KOPT-K1 (cell line): ENCODE results near the gene SLC7A1.

ENCODE experiments used
- H3K27ac ChIP-seq: fragments of 200-600 bp; sonication (generic); 2 replicates; pipeline ENCODE4 v1.5.1; 2016; ENCODE audit warnings: antibody characterized with exemption, mild to moderate bottlenecking, low read depth, low read length; ENCODE audit not compliant: poor library complexity, severe bottlenecking
- H3K36me3 ChIP-seq: fragments of 200-600 bp; sonication (generic); 2 replicates; pipeline ENCODE4 v1.5.1; 2017; ENCODE audit warnings: antibody characterized with exemption, mild to moderate bottlenecking, low read length, moderate library complexity; ENCODE audit not compliant: insufficient read depth
- H3K9me3 ChIP-seq: fragments of 200-600 bp; sonication (generic); 2 replicates; pipeline ENCODE4 v1.5.1; 2017; ENCODE audit warnings: antibody characterized with exemption, low read length, mild to moderate bottlenecking; ENCODE audit not compliant: insufficient read depth, poor library complexity, severe bottlenecking

SLC7A1 gene

GRCh38 chr13:29594303-29594709, 1.2 kb downstream of the SLC7A1 start:
- Histone ChIP-seq H3K36me3 (peaks cover 26% of the 10 kb centered on the region; the same call in 1 of the 2 replicates), H3K27ac (peak overlapping the region; percentile 84), H3K9me3 (no peaks in the 10 kb centered on the region)

- no peak overlapping the region for H3K27ac ChIP-seq
- H3K9me3 ChIP-seq = no peaks in the 10 kb centered on the region
- H3K36me3 ChIP-seq = peaks cover 32% of the 10 kb centered on the region
These were observed 1.7 kb downstream of the SLC7A1 start for GRCh38 chr13:29593605-29594297.

- Histone ChIP-seq H3K27ac (no peak overlapping the region), H3K9me3 (no peaks in the 10 kb centered on the region), H3K36me3 (peaks cover 56% of the 10 kb centered on the region)
These were observed 4.2 kb downstream of the SLC7A1 start for GRCh38 chr13:29591310-29591709.

DNA sequence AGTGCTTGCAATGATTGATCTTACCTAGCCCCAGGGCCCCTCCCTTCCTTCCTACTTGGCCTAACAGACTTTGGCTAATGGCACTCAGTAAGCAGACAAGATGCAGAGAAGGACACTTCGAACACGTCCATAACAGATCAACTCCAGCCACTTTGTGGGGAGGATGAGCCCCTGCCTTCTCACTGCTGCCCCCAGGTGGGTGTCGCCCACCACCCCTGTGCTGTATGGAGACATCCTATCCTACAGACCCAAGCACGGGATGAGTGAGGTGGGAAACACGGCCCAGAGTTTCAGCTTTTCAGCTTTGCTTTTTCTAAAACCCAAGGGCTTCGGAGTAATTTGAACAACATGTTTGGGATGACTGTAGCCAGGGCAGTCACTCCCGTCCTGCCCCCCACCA, 5.5 kb downstream of the SLC7A1 start:
- H3K27ac ChIP-seq = no peak overlapping the region
- no peaks in the 10 kb centered on the region for H3K9me3 ChIP-seq
- peaks cover 56% of the 10 kb centered on the region for H3K36me3 ChIP-seq

DNA sequence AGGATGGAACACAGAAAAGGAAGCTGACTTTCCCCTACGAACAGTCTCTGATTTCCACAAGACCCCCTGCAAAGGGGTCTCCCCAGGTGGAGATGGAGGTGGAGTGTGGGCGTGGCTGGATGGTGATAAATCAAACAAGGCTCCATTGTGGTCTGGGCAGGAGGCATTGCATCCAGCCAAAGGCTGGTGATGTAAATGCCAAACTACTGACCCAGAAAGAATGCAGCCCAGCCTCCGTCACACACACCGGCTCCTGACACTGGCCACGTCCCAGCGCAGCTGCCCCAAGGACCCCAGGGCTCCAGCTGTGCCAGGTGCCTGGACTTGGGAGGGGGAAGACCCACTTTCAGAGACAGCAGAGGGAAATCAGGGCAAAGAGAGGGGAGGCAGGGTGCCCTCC, 6.3 kb downstream of the SLC7A1 start:
- no peaks in the 10 kb centered on the region for H3K9me3 ChIP-seq
- peaks cover 56% of the 10 kb centered on the region for H3K36me3 ChIP-seq
- no peak overlapping the region for H3K27ac ChIP-seq

DNA sequence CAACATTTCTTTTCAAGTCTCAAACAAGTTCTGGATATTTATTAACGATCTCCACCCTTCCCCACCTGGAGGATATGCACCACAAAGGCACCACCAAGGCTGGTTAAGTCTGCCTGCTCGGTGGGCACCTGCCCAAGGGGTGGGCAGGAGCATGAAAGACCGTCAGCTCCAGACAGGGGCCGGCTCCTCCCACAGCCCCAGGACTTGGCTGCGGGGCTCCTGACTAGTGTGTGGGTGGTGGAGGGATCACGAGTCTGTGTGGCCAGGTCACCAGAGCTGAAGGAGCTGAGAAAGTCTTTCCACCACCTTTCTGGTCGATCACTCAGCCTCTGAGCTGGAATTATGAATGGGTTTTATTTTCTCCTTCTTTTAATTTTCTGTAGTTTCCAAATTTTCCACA, 7.8 kb downstream of the SLC7A1 start:
- Histone ChIP-seq H3K36me3 (peaks cover 52% of the 10 kb centered on the region), H3K27ac (no peak overlapping the region)

GRCh38 chr13:29583073-29583785, 12.3 kb downstream of the SLC7A1 start:
- Histone ChIP-seq H3K36me3 (peaks cover 30% of the 10 kb centered on the region), H3K9me3 (no peaks in the 10 kb centered on the region), H3K27ac (no peak overlapping the region)

More for the DNA sequence above, 7.8 kb downstream of the SLC7A1 start:
- H3K9me3 ChIP-seq = no peaks in the 10 kb centered on the region

GRCh38 chr13:29582171-29582570, 13.3 kb downstream of the SLC7A1 start:
- H3K36me3 ChIP-seq = peaks cover 23% of the 10 kb centered on the region

GRCh38 chr13:29581666-29582065, 13.8 kb downstream of the SLC7A1 start:
- Histone ChIP-seq H3K27ac (no peak overlapping the region), H3K9me3 (no peaks in the 10 kb centered on the region), H3K36me3 (peaks cover 23% of the 10 kb centered on the region)

More at GRCh38 chr13:29582171-29582570, 13.3 kb downstream of the SLC7A1 start:
- H3K9me3 ChIP-seq = no peaks in the 10 kb centered on the region
- H3K27ac ChIP-seq = no peak overlapping the region

DNA sequence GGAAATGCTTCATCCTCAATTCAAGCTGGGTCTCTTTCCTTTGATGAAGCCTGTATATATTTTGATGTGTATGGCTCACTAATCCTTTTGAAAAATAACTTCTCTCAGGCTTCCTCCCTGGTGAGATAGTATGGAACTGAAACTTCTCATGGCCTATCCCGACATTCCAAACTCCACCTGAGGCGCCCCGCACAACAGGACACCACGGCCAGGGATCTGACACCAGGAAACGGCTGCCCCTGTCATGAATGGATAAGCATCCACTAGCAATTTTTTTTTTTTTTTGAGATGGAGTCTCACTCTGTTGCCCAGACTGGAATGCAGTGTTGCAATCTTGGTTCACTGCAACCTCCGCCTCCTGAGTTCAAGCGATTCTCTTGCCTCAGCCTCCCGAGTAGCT, 16.4 kb downstream of the SLC7A1 start:
- H3K36me3 ChIP-seq = peaks cover 34% of the 10 kb centered on the region
- no peaks in the 10 kb centered on the region for H3K9me3 ChIP-seq
- H3K27ac ChIP-seq = no peak overlapping the region

DNA sequence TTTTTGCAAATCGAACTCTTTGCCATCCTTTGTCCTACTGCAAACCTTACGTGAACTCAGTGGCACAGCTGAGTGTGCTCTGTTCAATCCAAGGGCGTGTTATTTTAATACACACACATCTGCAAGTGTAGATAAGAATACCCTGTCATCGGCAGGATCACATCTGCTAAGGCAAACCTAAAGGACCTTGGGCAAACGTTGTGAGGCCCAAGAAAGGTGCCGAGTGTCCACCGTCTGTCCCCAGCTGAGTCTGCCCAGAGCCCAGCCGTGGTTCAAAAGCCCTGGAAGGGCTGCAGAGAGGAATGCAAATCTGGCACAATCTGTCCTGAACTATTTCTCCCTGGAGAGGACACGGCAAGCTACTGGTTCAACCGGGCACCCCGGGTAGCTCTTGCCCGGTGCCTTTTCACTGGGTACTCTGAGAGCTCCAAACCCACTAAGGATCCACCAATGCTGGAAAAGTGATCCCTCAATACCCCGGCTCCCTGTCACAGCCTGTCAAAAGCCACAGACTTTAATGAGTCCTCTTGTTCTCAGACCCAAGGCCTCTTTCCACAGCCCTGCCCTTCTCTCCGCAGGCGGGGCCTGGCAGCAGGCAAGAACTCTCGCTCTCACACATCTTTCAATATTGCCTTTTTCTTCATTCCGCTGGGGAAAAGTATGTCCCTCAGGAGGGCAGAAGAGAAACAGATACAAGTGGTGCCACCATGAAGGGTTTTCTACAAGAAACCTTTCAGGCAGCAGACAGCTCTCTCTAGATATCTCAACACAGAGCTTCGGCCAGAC, 17.0 kb downstream of the SLC7A1 start:
- no peaks in the 10 kb centered on the region for H3K9me3 ChIP-seq
- peaks cover 34% of the 10 kb centered on the region for H3K36me3 ChIP-seq
- H3K27ac ChIP-seq = no peak overlapping the region

- Histone ChIP-seq H3K27ac (no peak overlapping the region), H3K9me3 (no peaks in the 10 kb centered on the region), H3K36me3 (peaks cover 34% of the 10 kb centered on the region)
These were observed 18.1 kb downstream of the SLC7A1 start for GRCh38 chr13:29577136-29578051.

GRCh38 chr13:29576581-29576980, 18.9 kb downstream of the SLC7A1 start:
- H3K9me3 ChIP-seq = no peaks in the 10 kb centered on the region
- H3K36me3 ChIP-seq = peaks cover 34% of the 10 kb centered on the region
- H3K27ac ChIP-seq = no peak overlapping the region

DNA sequence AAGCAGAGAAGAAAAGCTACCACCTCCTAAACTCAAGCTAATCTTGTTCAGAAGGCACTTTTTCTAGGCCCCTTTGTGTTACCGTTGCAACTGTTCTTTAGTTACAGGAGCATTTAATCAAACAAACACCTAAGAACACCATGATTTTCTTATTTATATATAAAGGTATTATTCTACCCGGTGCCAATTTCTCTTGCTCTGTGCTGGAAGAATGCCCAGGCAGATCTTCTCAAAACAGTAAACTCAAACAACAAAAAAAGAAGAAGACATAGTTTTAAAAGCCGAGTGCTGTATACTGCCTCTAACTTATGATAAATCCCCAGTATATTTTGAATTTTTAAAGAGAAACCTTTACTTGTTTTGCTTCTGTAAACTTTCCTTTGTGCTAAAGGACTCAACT, 20.4 kb downstream of the SLC7A1 start:
- peaks cover 32% of the 10 kb centered on the region for H3K36me3 ChIP-seq
- no peaks in the 10 kb centered on the region for H3K9me3 ChIP-seq
- H3K27ac ChIP-seq = no peak overlapping the region
